Measurements from ENCODE around the gene EVX2.

Gene EVX2

DNA sequence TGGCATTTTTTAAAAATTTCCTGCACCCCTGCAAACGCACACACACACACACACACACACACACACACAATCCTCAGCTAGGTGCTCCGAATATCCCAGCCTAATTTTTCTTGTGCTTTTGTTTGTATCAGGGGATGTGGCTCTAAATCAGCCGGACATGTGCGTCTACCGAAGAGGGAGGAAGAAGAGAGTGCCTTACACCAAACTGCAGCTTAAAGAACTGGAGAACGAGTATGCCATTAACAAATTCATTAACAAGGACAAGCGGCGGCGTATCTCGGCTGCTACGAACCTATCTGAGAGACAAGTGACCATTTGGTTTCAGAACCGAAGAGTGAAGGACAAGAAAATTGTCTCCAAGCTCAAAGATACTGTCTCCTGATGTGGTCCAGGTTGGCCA lies 10.6 kb upstream of the EVX2 start:
- no peak for DNase-seq

DNA sequence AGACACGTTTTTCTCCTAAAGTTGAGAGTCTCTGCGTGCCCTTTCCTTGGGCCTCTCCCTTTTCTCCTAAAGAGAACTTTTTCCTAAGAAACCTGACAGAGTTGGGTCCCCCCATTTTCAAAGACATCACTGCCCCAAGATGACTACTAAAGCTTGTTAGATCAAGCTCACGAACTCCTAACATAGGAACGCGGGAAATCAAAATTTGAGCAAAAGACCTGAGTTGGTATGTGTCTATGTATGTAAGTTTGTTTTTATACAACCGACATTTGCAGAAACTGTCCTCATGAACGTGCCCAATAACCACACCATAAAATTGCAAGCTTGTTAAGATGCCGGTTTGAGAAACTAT lies 10.1 kb upstream of the EVX2 start:
- DNase-seq, result no peak

DNA sequence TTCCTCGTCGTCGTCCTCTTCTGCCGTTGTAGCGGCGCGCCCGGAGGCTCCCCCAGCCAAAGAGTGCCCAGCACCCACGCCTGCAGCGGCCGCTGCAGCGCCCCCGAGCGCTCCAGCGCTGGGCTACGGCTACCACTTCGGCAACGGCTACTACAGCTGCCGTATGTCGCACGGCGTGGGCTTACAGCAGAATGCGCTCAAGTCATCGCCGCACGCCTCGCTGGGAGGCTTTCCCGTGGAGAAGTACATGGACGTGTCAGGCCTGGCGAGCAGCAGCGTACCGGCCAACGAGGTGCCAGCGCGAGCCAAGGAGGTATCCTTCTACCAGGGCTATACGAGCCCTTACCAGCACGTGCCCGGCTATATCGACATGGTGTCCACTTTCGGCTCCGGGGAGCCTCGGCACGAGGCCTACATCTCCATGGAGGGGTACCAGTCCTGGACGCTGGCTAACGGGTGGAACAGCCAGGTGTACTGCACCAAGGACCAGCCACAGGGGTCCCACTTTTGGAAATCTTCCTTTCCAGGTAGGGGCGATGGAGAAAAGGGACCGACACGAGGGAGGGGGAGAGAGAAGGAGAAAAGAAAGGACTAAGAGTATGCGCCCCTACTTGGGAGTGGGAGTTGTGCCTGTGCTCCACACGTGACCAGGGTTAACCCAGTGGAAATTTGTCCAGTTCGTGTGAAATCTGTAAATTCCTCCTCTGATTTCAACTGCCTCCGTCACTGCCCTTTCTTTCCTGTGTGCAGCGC lies 9.6 kb upstream of the EVX2 start:
- no peak for DNase-seq

DNA sequence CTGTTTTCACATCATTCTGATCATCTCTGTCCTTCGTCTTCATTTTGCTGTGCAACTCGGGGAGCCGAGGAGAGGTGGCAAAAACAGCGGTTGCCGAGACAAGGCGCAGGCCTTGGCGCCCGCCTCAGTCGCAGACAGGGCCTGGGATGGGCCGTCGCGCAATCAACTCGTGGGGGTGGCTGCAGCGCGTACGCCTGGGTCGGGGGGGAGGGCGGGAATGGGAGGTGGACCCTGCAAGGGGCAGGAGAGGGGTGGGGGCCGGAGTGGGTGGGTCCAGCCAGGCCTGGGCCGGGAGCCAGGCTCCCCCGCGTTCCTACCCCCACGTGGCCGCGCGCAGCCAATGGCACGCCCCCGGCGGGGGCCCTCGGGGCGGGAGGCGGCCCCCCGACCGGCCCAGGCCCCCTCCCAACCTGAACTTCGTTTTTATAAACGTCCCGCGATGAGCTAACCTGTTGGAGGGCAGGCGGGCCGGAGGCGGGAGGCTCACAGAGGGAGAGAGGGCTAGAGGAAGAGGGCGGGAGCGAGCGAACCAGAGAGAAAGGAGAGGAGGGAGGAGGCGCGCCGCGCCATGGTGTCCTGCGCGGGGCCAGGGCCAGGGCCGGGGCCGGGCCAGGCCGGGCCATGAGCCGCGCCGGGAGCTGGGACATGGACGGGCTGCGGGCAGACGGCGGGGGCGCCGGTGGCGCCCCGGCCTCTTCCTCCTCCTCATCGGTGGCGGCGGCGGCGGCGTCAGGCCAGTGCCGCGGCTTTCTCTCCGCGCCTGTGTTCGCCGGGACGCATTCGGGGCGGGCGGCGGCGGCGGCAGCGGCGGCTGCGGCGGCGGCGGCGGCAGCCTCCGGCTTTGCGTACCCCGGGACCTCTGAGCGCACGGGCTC lies 8.7 kb upstream of the EVX2 start, which contains the start of gene HOXD13:
TSS of gene HOXD13 (plus strand) at position 452 of the 875 bp plus-strand sequence. CDS start at position 622, 170 bp downstream.
- no peak for DNase-seq

DNA sequence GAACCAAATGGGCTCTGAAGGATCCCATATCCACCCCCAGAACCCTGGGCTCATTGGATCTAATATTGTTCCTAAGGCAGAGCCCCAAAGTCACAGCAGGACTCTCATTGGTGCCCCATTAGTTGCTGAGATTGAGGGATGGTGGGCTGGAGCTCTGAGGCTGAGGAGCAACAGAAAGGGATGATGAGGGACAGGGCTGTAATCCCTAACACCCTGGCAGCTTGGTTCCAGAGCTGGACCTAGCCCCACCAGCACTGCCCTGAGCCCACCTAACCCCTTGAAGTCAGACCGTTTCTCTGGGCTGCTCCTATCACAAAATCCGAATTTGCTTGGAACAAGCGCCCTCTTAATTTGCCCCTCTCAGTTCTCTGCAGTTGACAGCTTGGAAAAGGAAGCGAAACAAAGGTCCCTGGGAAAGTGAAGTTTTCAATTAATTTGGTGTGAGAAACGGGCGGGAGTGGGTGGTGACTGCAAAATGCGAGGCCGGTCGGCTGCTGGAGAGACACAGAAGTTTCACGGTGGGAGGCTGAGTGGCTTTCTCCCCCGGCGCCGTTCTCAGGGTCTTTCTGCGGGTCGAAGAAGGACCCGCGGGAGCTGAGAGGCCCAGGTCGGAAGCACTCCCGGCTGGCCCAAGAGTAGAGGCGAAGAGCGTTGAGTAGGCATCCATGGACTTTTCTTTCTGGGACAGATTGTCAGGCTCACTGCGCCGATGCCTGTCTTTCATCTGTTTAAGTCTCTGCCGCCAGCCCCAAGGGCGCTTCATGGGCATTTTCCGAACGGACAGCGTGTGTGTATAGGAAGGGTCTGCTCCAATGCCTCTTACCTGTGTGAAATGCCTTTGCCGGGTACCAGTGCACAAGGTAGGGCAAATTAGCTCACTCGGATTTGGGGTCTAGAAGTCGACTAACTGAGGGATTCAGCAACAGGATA lies 7.8 kb upstream of the EVX2 start:
- DNase-seq, result no peak

DNA sequence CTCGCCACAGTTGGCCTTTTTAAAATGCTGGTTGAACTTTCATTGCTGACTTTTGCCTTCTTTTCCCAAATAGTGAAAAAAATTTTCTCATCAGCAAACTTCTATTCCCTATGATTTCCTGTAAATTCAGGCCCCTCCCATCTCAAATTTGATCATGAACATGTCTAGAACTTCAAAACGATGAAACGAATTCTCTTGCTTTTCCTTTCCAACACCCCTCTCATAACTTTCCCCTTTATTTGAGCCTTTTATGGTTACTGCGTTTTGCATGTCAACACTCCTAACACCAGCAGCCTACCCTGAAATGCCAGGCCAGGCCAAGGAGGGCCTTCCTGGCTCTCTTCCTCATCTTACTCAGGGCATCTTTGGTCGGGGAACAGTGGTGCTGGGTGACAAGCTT lies 7.1 kb upstream of the EVX2 start:
- DNase-seq, result no peak

DNA sequence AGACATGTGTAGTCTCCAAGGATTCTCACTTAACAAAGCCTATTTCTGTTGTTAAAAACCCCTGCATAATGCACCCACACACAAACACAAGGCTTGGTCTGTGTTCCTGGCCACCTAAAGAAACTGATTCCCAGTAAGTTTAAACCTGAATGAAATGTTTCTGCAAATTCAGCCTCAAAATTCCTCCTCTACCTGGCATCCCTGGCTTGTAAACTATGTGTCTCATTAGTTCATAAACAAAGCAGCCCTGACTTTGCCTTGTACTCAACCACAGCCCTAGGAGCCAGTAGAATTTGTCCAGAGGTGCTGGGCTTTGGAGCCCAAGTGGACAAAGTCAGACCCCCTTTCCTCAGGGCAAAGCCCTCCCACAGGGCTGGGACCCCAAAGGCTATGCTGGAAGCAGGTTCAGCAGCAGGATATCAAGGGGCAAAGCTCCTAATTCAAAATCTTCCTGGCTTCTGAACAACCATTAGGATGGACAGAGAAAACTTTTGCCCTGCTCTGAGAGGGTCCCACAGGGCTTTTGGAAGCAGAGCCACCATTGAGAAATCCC lies 6.2 kb upstream of the EVX2 start:
- no peak for DNase-seq

DNA sequence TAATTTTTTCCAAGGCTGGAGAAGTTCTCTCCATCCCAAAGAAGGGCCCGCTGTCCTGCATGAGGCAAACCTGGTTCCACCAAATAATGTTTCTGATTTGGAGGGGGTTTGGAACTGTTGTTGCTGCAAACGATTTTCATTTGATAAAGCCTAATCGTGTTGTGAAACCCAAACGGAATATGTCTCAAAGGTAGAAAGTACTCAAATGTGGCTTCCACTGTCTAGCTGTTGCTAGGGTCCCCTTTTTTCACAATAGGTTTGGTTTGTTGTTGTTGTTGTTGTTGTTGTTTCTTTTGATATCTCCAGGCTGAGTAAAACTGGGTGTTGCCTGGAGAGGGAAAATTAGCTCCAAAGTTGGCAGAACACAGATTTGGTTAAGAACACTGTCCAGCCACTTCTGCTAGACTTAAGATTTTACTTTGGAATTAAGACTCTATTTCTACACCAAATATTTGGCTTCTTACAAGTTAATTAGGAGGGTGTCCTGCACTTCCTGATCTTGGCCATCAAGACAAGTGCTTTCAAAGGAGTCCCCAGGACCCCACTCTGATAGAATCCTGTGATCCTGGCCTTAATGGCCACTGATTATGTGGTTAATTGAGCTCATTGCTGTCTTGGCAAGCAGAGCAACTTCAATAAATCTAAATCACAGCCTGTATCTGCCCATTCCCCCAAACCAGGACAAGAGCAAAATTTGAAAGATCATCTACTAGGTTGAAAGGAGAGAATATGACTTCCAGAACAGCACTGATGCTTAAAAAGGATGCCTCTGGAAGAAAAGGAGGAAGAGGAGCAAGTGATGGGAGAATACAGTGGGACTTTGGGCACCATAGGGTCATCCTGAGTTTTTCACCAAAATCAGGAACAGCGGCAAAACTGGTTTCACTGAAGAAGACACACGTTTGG lies 5.4 kb upstream of the EVX2 start:
- no peak for DNase-seq

DNA sequence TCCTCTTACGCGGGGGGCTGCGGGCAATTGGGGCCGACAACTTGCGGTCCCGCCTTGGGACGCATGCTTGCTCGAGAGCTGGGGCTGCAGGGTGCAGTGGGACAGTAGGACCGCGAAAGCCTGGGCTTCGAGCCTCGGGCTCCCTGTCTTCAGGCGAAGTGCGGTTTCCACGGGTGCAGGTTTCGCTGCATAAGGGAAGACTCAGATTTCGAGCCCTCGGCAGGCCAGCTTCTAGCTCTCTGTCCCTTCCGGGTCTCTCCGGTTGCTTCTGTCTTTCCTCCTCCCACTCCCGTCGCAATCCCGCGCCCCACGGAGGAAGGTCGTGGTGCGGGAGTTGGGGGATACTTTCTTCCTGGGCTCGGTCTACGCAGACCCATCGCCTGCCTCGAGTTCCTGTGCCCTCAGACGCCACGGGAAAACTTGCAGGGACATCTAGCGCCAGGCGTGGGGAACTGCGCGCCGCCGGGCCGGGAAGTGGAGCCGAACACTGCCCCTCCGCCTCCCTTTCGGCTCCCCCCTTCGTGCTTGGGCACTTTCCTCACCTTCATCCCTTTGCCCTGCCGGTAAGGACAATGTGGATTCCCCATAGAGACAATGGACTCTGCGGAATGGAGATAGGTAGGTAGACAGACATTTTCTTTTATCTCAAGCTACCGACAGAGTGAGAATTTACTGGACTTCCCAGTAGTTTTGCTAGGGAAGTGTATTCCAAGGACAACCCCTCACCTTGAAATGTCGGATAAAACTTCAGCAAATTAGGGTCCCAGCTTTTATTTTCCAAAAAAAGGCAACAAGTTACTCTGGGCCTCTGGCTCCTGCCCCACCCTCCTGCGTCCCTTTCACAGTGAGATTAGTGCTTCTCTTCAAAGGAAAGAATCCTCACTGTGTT lies 4.5 kb upstream of the EVX2 start:
- DNase-seq, result no peak

DNA sequence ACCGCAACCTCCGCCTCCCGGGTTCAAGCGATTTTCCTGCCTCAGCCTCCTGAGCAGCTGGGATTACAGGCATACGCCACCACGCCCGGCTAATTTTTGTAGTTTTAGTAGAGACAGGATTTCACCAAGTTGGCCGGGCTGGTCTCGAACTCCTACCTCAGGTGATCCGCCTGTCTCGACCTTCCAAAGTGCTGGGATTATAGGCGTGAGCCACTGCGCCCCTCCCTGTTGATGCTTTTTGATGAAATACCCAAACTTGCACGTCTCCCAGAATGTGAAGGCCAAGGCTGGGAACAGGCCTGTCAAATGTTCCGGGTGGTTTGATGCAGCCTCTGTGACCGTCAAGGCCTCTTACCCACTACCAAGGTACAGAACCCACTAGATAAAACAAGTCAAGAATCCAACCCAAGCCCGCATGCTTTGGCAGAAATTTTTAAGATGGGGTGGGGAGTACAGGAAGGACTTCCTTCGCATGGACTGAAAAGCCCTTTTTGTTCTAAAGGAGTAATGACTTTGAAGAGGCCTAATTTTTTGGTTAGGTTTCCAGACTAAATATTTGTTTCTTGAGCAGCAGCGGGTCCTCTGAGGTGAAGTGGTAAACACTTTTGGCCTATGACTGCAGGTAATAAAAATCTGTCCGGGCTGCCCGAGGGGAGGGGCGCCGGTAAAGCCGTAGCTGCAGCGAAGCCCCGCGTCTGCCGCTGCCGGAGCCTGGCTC lies 3.7 kb upstream of the EVX2 start:
- no peak for DNase-seq

DNA sequence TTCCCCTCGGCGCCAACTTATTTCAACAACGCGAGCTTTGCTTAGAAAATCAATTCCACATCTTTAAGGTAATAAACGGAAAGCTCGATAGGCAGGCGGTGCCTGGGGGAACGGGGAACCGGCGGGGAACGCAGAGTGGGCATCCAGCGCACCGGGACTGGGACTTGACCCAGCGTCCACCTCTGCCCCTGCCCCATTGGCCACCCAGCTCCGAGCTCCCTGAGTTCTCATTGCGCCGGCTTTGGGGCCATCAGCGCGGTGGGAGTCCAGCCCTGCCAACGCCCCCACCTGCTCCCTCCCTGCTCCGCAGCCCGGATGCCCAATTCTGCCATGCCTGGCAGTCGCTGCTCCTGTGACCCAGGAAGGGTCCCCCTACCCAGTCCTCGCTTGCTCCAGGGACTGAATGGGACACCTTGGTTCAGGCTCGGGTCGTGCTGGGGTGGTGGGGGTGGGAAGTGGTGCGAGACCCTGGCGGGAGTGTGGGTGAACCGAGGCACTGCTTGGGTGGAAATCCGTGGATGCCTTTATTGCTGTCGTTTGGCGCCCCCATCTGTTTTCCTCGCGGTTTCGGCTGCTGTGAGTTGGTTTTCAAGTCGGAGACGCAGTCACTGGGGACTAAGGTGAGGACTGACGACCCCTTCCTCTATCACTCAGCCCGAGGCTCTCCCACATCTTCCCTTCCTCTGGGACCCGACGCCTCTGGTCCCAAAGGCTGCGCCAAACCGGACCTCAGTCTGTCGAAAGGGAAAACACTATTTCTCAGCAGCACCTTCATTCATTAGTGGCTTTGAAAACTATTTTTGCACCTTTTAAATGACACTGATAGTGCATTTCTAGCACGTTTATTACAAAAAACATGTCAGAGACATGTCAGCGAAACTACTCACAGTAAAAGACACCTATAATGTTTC lies 2.4 kb upstream of the EVX2 start:
- no peak for DNase-seq

DNA sequence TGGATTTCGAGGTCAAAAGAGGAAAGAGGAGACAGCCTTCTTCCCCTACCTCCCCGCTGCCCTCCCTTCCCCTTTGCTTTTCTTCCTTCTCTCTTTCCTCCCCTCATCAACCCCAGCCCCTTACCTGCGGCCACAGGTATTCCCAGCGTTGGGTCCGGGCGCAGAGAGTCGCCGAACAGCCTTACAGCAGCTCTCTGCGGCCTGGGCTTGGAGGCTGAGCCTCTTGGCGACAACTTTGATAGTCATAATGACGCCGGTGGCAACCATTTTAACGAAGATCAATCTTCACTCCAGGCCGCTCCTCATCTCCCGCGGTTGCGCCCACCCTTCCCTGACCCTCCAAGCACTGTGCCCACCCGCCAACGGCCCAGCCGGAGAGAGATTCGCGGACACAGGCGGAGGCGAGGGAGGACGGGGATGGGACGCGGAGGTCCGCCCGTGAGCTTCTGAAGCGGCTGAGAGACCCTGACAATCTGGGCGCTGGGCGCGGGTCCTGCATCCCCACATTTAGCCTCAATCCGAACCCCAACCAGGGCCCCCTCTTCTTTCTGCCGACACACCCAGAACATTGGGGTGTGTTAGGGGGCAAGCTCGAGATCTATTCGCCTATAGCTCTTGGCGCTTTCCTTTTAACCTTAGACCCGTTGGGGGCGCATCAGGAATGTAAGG lies 1.5 kb upstream of the EVX2 start:
- no peak for DNase-seq

DNA sequence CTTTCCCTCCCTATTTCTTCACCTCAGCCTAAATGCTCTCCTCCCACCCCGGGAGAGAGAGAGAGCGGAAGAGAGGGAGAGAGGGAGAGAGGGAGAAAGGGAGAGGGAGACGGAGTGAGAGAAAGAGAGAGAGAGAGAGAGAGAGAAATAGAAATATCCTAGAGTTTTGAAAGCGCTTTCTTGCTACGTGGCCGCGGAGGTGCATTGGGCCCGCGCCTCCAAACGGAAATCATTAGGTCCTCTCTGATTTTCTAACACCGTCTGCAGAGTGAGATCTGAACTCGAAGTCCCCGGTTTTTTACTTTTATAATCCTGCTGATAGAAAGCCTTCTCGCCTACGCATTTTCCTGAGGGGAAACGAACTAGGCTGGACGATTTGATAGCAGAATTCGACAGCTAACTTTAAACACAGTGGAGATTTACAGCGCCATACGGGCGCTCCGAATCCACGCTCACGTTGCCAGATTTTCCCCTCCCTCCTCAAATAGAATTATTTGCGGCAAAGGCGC lies 903 bp upstream of the EVX2 start:
- DNase-seq, result no peak

DNA sequence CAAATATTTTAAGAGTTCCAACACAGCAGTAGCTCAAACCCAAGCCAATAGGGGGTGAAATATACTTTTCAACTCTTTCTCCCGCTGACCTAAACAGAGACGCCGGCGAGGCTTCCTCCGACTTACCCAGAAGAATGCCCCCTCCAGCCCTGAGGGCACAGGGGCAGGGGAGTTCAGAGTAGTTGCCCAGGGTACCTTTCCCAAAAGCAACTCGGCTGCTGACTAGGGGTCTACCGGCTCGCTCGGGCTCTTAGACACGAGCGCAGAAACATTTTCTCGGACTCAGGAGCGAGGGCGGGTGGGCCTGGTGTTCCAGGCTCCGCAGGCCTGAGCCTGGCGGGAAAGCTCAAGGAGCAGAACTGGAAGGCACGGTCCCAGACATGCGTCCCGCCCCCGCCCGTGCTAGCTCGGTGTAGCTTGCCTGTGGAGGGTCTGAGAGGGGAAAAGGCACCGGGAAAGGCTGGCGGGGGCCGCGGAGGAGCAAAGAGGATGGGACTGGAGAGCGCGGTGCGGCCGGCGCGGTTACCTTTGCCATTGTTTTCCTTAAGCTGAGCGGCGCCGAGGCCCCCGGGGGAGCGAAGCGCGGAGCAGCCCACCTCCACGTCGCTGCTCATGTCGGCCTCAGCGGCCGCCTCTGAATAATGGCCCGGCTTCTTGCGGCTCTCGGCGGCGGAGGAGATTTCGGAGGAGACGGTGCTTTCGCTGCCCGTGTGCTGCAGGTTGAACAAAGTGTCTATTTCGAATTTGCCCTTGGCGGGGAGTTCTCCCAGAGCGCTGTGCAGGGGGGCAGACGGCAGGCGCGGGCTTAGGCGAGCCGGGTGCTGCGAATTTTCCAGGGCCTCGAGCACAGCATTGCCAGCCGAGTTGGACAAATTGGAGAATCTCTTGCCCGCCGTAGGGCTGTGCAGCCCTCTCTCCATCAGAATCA lies 674 bp downstream of the EVX2 start:
- no peak for DNase-seq

DNA sequence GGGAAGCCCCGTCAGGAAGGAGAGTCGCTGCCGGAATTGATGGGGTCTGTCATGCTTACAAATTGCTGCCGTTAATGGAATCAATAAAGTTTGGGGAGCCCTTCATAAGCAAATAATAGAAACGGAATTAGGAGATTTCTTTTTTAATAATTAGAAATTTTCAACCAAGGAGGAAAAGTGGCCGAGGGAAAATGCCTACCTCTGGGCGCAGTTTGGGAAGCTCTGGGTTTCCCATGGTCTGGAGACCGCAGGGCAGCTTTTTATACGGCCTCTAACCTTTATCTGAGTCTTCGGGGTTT lies 1.3 kb downstream of the EVX2 start:
- DNase-seq, result no peak

DNA sequence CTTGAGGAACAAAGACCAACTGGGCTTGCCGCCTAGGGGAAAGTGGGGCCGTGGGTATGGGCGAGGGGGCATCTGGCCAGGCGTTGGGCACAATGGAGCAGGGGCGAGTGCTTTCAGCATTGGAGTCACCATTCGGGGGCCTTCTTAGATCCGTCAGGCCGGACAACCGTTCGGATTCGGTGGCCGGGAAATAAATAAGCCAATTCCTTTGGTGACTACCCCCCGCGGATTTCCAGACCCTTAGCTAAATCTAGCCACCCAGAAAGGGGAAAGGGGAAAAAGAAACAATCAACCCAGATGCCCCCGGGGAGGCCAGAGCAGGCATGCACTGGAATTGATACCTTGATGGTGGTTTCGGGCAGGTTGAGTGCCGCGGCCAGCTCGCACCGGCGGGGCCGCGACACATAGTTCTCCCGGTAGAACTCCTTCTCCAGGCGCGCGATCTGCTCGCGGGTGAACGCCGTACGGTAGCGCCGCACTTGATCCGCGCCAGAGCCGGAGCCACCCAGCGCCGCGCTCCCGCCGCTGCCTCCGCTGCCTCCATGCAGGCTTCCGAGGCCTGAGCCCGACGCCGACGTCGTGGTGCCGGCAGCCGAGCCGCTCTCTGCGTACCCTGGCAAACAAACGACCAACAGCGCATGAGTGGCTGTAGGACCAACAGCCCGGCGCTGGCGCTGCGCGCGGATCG lies 1.8 kb downstream of the EVX2 start:
- DNase-seq, result no peak
